Muscle of leg (tissue), 11 donors: ENCODE data around the gene BNC2. TPM values are rescaled to one million over a fixed set of nuclear protein-coding genes. Genes with fewer than 3 reads are reported as not detected.

Experiments used
- DNase-seq: peaks from one replicate; pipeline ENCODE4 v3.0.0; 2013
- H3K27ac ChIP-seq: one replicate; pipeline ENCODE4 v1.5.1; 2013; ENCODE audit warnings: mild to moderate bottlenecking, low read length, control low read depth
- H3K27me3 ChIP-seq: one replicate; pipeline ENCODE4 v1.6.1; 2013; ENCODE audit warnings: low read length; ENCODE audit not compliant: control insufficient read depth, insufficient read depth
- H3K36me3 ChIP-seq: one replicate; pipeline ENCODE4 v1.6.1; 2013; ENCODE audit warnings: low read length; ENCODE audit not compliant: control insufficient read depth, insufficient read depth
- H3K4me1 ChIP-seq: one replicate; pipeline ENCODE4 v1.6.1; 2013; ENCODE audit warnings: low read length; ENCODE audit not compliant: control insufficient read depth, insufficient read depth
- H3K4me3 ChIP-seq: one replicate; pipeline ENCODE4 v1.5.1; 2013; ENCODE audit warnings: low read length, control low read depth
- H3K9me3 ChIP-seq: replicated peaks from 2 replicates; pipeline ENCODE4 v1.6.1; 2013; ENCODE audit warnings: low read depth, low read length; ENCODE audit not compliant: control insufficient read depth
- WGBS: methylation state at CpG from one replicate; pipeline ENCODE4 v1.1.5; 2013; ENCODE audit warnings: missing lambda C conversion rate; ENCODE audit not compliant: insufficient coverage; 5-methylcytosine and 5-hydroxymethylcytosine counted together
- polyA plus RNA-seq, 8 donors: library from polyadenylated mRNA; unstranded; fragments of 120-200 nt; gene quantifications; one replicate each; pipeline versions ENCODE4 v1.2.1 to v1.2.3, GENCODE V29; 2013; ENCODE audit warnings: inconsistent platforms in 1 of 8, low replicate concordance in 1 of 8; ENCODE audit not compliant: insufficient read length in 8 of 8, insufficient read depth in 1 of 8
- total RNA-seq: library from RNA; stranded (reverse); fragments of 120-200 nt; gene quantifications from one replicate; pipeline ENCODE4 v1.2.4, GENCODE V29; 2013

The BNC2 gene
- total and polyA plus RNA-seq, 9 donors, result 4.7 to 24.0 (median 7.6) TPM

DNA sequence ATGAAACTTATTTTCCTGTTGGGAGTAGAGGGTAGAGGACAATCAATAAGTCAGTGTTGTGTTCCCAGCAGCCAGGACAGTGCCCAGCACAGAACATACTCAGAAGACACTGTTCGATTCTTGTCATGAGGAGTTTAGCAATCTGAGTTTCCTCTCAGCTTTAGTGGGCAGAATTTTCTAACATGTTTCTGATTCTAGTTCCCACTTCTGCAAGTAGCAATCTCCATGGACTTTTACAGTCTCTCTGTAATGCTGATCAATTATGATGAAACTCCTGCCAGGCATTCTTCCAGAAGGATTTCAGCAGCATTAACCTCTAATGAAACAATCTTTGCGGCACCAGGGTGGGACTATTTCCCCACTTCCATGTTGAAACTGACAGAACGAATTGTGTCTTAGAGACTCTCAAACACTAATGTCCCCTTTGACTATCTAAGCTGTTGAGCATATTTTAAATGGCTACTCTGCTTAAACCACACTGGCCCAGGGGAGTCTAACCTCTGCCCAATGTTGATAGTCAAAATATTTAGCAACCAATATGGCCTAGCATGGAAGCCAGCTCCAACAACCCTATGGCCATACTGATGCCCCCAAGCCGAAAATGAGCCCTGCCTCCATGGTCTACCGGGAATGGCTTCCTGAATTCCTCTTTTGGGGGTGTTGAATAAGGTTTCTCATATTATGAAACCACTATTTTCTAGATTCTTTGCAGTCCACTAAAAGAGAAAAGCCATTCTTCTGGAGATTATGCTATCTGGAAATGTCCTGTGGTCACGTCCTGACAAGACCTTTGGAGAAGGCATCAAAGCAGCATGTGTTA lies 484.3 kb downstream of the BNC2 start:
- 79% methylated on average over 4 of the region's 6 CpGs for WGBS
- Histone ChIP-seq H3K36me3 (no peaks in the 10 kb centered on the region), H3K27me3 (no peaks in the 10 kb centered on the region), H3K27ac (no peak overlapping the region), H3K4me3 (no peak overlapping the region), H3K4me1 (peaks cover 2% of the 10 kb centered on the region), H3K9me3 (peaks cover 3% of the 10 kb centered on the region)
- DNase-seq, result no peak

DNA sequence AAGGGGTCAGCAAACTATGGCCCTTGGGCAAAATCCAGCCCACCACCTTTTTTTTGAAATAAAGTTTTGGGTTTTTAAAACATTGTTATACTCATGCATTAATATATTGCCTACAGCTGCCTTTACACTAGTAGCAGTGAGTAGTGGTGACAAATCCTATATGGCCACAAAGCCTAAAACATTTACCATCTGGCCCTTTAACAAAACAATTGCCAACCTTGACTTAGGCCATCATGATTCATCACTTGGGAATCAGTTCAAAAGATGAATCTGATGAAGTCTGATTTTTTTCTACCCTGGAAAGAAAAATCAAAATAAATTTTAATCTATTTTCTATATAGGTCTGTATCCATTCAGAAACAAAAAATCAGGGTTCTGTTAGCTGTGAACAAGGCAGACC lies 484.9 kb downstream of the BNC2 start:
- no peak overlapping the region for H3K27ac ChIP-seq
- no peak for DNase-seq

DNA sequence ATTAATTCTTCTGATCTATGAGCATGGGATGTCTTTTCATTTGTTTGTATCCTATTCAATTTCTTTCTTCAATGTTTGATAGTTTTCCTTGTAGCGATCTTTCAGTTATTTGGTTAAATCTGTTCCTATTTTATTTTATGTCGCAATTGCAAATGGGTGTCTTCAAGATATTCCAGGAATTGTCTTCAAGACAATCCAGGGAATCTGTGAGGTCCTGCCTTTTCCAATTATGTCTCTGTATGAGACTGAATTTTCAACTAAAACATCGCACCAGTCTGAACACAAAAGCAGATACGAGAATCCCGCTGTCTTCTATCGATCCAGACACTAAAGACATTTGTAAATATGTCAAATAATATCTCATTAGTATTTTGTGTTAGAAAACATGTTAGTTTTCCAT lies 485.5 kb downstream of the BNC2 start:
- H3K27me3 ChIP-seq, result no peaks in the 10 kb centered on the region
- H3K4me3 ChIP-seq, result no peak overlapping the region
- H3K4me1 ChIP-seq, result peaks cover 2% of the 10 kb centered on the region
- no peak overlapping the region for H3K27ac ChIP-seq
- DNase-seq, result no peak
- no CpG with 5 or more reads among the region's 6 CpGs for WGBS
- H3K9me3 ChIP-seq, result peaks cover 3% of the 10 kb centered on the region
- no peaks in the 10 kb centered on the region for H3K36me3 ChIP-seq

More for the DNA sequence above, 484.9 kb downstream of the BNC2 start:
- peaks cover 2% of the 10 kb centered on the region for H3K4me1 ChIP-seq
- peaks cover 3% of the 10 kb centered on the region for H3K9me3 ChIP-seq
- H3K36me3 ChIP-seq, result no peaks in the 10 kb centered on the region
- no peaks in the 10 kb centered on the region for H3K27me3 ChIP-seq
- no peak overlapping the region for H3K4me3 ChIP-seq

DNA sequence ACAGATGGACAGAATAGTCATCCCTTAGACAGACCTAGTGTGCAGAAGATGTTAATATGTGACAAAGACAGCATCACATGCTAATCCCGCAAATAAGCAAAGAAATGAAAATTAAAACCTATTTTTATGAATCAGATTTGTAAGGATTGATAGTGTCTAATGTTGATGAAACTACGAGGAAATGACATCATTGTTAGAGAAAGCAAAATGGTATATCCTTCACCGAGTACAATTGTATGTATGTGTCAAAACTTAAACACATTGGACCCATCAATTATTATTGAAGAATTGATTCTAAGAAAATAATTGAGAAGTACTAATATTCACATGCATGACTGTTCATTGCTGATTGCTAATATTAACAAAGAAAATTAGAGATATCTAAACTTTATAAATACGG lies 493.2 kb downstream of the BNC2 start:
- H3K36me3 ChIP-seq, result no peaks in the 10 kb centered on the region
- no CpG with 5 or more reads among the region's 4 CpGs for WGBS

DNA sequence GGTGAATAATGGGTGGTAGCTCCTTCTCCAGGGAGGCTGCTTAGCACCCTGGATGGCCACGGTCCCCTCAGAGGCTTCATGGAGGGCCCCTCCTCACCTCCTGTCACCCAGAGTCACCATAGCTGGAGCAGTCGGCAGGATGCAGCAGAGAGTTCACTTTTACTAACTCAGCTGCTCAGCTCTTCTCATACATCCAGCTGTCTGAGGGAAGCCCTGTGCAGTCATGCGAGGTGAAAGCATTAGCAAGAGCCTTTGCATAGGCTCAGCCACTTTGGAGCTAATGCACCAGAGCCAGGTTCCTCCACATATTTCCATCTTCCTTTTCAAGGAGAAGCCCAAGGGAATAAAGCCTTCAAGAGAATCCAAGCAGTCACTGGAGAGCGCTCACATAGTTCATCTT lies 499.2 kb downstream of the BNC2 start:
- WGBS, result 73% methylated on average over 3 of the region's 4 CpGs
- no peaks in the 10 kb centered on the region for H3K36me3 ChIP-seq
- no peak for DNase-seq

More for the DNA sequence above, 493.2 kb downstream of the BNC2 start:
- DNase-seq, result no peak
- Histone ChIP-seq H3K27me3 (no peaks in the 10 kb centered on the region), H3K9me3 (no peaks in the 10 kb centered on the region), H3K4me3 (no peak overlapping the region), H3K27ac (no peak overlapping the region), H3K4me1 (no peaks in the 10 kb centered on the region)

DNA sequence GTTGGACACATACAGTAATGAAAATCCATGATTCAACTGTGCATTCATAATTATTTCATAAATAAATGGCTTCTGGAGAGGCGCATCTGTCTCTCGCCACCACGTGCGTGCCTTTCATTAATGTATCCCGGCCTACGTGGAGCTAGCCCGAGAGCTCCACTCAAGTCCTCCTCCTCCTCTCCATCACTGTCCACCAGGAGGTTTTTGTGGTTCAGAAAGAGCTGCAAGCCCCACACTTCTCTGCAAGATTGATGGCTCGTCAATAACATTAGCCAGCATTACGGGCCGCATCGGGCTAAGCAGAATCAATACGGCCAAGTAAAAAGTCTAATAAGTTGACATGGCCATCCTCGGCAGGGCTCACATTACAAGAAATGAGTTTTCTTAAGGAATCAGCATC lies 499.8 kb downstream of the BNC2 start:
- H3K4me3 ChIP-seq, result no peak overlapping the region
- no peak overlapping the region for H3K27ac ChIP-seq
- WGBS, result 93% methylated on average over 9 of the region's 13 CpGs
- H3K4me1 ChIP-seq, result no peaks in the 10 kb centered on the region
- H3K9me3 ChIP-seq, result no peaks in the 10 kb centered on the region
- H3K27me3 ChIP-seq, result no peaks in the 10 kb centered on the region
- no peak for DNase-seq
- no peaks in the 10 kb centered on the region for H3K36me3 ChIP-seq

More for the DNA sequence above, 499.2 kb downstream of the BNC2 start:
- Histone ChIP-seq H3K27ac (no peak overlapping the region), H3K27me3 (no peaks in the 10 kb centered on the region), H3K9me3 (no peaks in the 10 kb centered on the region), H3K4me1 (no peaks in the 10 kb centered on the region), H3K4me3 (no peak overlapping the region)

DNA sequence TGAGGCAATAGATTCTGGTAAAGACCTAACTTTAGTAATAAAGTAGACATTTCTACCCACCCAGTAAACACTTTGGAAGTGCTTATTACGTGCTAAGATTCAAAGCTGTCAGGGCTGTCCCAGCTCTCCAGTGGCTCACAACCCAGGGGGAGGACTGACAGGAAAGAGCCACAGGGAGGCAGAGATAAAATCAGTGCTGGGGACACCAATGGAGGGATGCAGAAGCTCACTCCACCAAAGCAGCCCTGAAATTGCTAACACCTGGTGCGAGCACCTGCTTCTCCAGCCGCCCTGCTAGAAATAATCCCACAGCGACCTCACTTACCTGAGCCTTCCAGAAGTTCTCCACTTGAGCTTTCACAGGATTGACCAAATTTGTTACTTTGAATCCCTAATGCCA lies 501.0 kb downstream of the BNC2 start:
- Histone ChIP-seq H3K4me1 (no peaks in the 10 kb centered on the region), H3K27ac (no peak overlapping the region), H3K4me3 (no peak overlapping the region), H3K27me3 (no peaks in the 10 kb centered on the region), H3K9me3 (no peaks in the 10 kb centered on the region), H3K36me3 (no peaks in the 10 kb centered on the region)
- 60% methylated on average over 3 of the region's 4 CpGs for WGBS
- DNase-seq, result no peak

DNA sequence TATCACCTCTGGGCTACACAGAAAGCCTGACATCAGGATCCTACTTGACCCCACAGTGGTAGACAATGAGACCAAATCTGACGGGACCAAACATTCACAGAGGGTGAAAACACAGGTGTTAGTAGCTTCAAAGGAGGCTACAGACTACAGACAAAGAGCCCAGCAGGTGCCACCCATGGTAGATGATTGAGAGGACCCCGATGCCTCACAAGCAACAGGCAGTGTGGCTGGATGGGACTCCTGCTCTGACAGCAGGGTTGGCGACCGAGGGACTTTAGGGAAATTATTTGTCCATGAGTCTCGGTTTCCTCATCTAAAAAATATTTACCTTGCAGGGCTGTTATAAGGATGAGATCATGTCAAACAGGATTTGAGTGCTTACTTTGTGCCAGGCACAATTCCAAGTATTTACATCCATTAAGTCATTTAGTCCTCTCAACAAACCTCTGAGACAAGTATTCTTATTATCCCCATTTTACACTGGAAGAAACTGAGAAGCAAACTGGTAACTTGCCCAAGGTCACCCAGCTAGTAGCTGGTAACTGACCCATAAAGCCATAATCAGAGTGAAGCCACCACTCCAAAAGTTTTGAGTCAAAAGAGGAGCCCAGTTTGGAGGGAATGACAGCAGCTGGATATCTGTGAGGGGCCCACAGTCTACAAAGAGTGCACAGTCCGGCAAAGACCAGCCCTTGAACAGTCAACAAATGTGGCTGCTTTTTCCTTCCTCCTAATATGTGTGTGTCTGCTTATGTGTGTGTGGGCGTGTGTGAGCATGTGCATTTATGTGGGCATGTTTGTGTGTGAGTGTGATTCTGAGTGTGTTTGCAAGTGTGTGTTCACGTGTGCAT lies 502.0 kb downstream of the BNC2 start:
- Histone ChIP-seq H3K27me3 (no peaks in the 10 kb centered on the region), H3K27ac (no peak overlapping the region), H3K9me3 (no peaks in the 10 kb centered on the region), H3K4me1 (no peaks in the 10 kb centered on the region), H3K4me3 (no peak overlapping the region), H3K36me3 (no peaks in the 10 kb centered on the region)
- no peak for DNase-seq
- WGBS, result 81% methylated on average over 3 of the region's 8 CpGs

DNA sequence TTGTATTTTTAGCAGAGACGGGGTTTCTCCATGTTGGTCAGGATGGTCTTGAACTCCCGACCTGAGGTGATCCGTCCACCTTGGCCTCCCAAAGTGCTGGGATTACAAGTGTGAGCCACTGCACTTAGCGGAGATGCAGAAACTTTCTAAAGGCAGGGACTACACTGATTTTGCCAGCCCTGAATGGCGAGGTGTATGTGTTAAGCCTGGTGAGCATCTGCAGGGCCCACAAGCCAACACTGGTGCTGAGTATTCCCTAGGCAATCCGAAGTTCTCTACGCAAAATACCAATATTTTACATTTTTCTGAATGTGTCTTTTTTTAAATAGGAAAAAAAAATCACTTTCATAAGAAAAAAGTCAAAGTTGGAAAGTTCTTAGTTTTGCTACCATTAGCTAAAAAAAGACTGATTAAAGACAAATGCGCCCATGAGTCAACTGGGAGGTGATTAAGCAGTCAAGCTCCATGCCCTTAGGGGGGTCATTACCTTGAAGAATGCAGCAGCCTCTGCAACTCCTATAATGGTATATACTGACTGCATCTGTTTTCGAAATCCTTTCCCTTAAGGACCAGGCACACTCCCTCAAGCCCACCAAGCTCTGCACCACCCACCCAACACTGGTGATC lies 502.8 kb downstream of the BNC2 start:
- H3K36me3 ChIP-seq, result no peaks in the 10 kb centered on the region
- WGBS, result 91% methylated on average over 7 of the region's 9 CpGs
- no peak overlapping the region for H3K4me3 ChIP-seq
- no peaks in the 10 kb centered on the region for H3K4me1 ChIP-seq
- no peak overlapping the region for H3K27ac ChIP-seq
- H3K27me3 ChIP-seq, result no peaks in the 10 kb centered on the region
- DNase-seq, result no peak
- H3K9me3 ChIP-seq, result no peaks in the 10 kb centered on the region

DNA sequence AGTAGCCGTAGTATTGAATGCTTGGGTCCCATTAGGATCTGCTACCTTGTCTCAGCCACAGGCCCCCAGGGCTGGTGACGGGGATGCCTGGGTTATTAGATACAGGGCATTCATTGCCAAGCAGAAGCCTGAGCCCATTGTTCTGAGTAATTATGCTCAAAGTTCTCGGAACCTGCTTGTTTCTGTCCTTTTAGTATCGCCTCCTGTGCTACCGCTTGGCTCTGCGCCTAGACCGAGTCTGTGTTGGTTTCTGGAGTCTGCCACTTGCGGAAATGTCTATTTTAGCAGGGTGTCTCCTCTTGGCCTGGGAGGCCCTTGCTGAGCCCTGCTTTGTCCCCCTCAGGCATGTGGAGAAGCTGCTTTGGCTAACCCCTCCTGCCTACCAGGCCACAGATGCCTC lies 506.1 kb downstream of the BNC2 start:
- H3K4me3 ChIP-seq, result no peak overlapping the region
- no peaks in the 10 kb centered on the region for H3K36me3 ChIP-seq
- no peaks in the 10 kb centered on the region for H3K9me3 ChIP-seq
- H3K27me3 ChIP-seq, result no peaks in the 10 kb centered on the region
- peak; percentile 47 for DNase-seq
- peak overlapping the region; percentile 40 for H3K27ac ChIP-seq
- H3K4me1 ChIP-seq, result no peaks in the 10 kb centered on the region
- WGBS, result 78% methylated on average over 6 of the region's 8 CpGs
